CD14-positive monocyte (primary cell): ENCODE results near the gene EEFSEC. TPM values are rescaled to one million over a fixed set of nuclear protein-coding genes. Genes with fewer than 3 reads are reported as not detected.

ENCODE experiments used
- DNase-seq, 3 donors: peaks; one replicate each; pipeline ENCODE4 v3.0.0-alpha.2; 2011 to 2022
- H2AFZ ChIP-seq: 2 replicates; pipeline ENCODE4 v1.6.0; 2012; ENCODE audit warnings: mild to moderate bottlenecking, low read depth, low read length, inconsistent platforms; ENCODE audit not compliant: insufficient read depth, poor library complexity, severe bottlenecking
- H3K27ac ChIP-seq, 2 donors: 1 replicate in 1 of 2; 2 replicates in 1 of 2; pipeline ENCODE4 v1.5.1; 2012 to 2013; ENCODE audit warnings: low read length in 2 of 2, control low read depth in 1 of 2, inconsistent platforms in 1 of 2, low read depth in 1 of 2, mild to moderate bottlenecking in 1 of 2
- H3K27me3 ChIP-seq, 2 donors: one replicate each; pipeline versions ENCODE4 v1.6.0 to v1.6.1; 2011 to 2013; ENCODE audit warnings: low read length in 2 of 2; ENCODE audit not compliant: control insufficient read depth in 2 of 2, insufficient read depth in 2 of 2
- H3K36me3 ChIP-seq, 2 donors: replicated peaks in 1 of 2; 1 replicate in 1 of 2; 2 replicates in 1 of 2; pipeline versions ENCODE4 v1.5.1 to v1.6.1; 2012 to 2013; ENCODE audit warnings: low read length in 2 of 2, control low read depth in 1 of 2, inconsistent platforms in 1 of 2, mild to moderate bottlenecking in 1 of 2; ENCODE audit not compliant: insufficient read depth in 2 of 2, control insufficient read depth in 1 of 2
- H3K4me1 ChIP-seq, 2 donors: 1 replicate in 1 of 2; 2 replicates in 1 of 2; pipeline versions ENCODE4 v1.5.1 to v1.6.1; 2012 to 2013; ENCODE audit warnings: low read length in 2 of 2, control low read depth in 1 of 2, inconsistent platforms in 1 of 2, mild to moderate bottlenecking in 1 of 2, moderate library complexity in 1 of 2; ENCODE audit not compliant: insufficient read depth in 2 of 2, control insufficient read depth in 1 of 2
- H3K4me2 ChIP-seq: replicated peaks from 2 replicates; pipeline ENCODE3; 2012; ENCODE audit warnings: low read length, moderate library complexity, mild to moderate bottlenecking; ENCODE audit not compliant: poor library complexity, severe bottlenecking; ENCODE audit errors: extremely low read depth
- H3K4me3 ChIP-seq, 3 experiments: fragments of 200-600 bp in 1 of 3; sonication (generic) in 1 of 3; replicated peaks in 1 of 3; 1 replicate in 2 of 3; 2 replicates in 1 of 3; pipeline ENCODE4 v1.5.1; 2011 to 2013; ENCODE audit warnings: low read length in 3 of 3, mild to moderate bottlenecking in 3 of 3, control low read depth in 2 of 3, low read depth in 2 of 3, inconsistent platforms in 1 of 3, moderate library complexity in 1 of 3
- H3K79me2 ChIP-seq: 2 replicates; pipeline ENCODE4 v1.6.0; 2012; ENCODE audit warnings: mild to moderate bottlenecking, control low read depth, inconsistent platforms, low read length, moderate library complexity; ENCODE audit not compliant: insufficient read depth
- H3K9ac ChIP-seq: 2 replicates; pipeline ENCODE4 v1.6.0; 2017; ENCODE audit warnings: low read length, mild to moderate bottlenecking; ENCODE audit not compliant: insufficient read depth, poor library complexity, severe bottlenecking
- H3K9me3 ChIP-seq, 2 donors: replicated peaks in 1 of 2; 1 replicate in 1 of 2; 2 replicates in 1 of 2; pipeline versions ENCODE4 v1.5.1 to v1.6.1; 2012 to 2013; ENCODE audit warnings: low read length in 2 of 2, control low read depth in 1 of 2; ENCODE audit not compliant: control insufficient read depth in 1 of 2, insufficient read depth in 1 of 2
- H4K20me1 ChIP-seq: 2 replicates; pipeline ENCODE4 v1.6.0; 2012; ENCODE audit warnings: mild to moderate bottlenecking, low read length, control low read depth, moderate library complexity; ENCODE audit not compliant: insufficient read depth
- H3K27ac Mint-ChIP-seq, 7 donors: one replicate each; pipeline ENCODE4 v1.8.0; 2020; ENCODE audit warnings: mild to moderate bottlenecking in 7 of 7, mixed read lengths in 7 of 7, moderate library complexity in 6 of 7, inconsistent platforms in 2 of 7
- H3K27me3 Mint-ChIP-seq, 3 donors: one replicate each; pipeline ENCODE4 v1.8.0; 2021 to 2022; ENCODE audit warnings: low read depth in 3 of 3, mild to moderate bottlenecking in 3 of 3, mixed read lengths in 3 of 3, moderate library complexity in 3 of 3, inconsistent platforms in 1 of 3
- H3K36me3 Mint-ChIP-seq, 2 donors: one replicate each; pipeline ENCODE4 v1.8.0; 2020; ENCODE audit warnings: mixed read lengths in 2 of 2, inconsistent platforms in 1 of 2, mild to moderate bottlenecking in 1 of 2
- H3K4me1 Mint-ChIP-seq: one replicate; pipeline ENCODE4 v1.8.0; 2020; ENCODE audit warnings: mild to moderate bottlenecking, mixed read lengths
- H3K4me3 Mint-ChIP-seq, 2 donors: one replicate each; pipeline ENCODE4 v1.8.0; 2020; ENCODE audit warnings: mild to moderate bottlenecking in 2 of 2, mixed read lengths in 2 of 2, moderate library complexity in 1 of 2
- H3K9me3 Mint-ChIP-seq, 7 donors: one replicate each; pipeline ENCODE4 v1.8.0; 2020 to 2022; ENCODE audit warnings: mixed read lengths in 7 of 7, mild to moderate bottlenecking in 6 of 7, moderate library complexity in 6 of 7, inconsistent platforms in 2 of 7
- WGBS: methylation state at CpG from one replicate; pipeline ENCODE4 v1.1.5; 2013; ENCODE audit warnings: missing lambda C conversion rate; ENCODE audit not compliant: insufficient coverage; 5-methylcytosine and 5-hydroxymethylcytosine counted together
- intact Hi-C, 2 donors: fragments of 100-400 bp; cut with micrococcal nuclease; formaldehyde crosslinking; loops; one replicate each; pipeline versions ENCODE4 v1.15.0 to v1.15.1; 2023
- polyA plus RNA-seq, 3 donors: library from polyadenylated mRNA; depleted of rRNA in 1 of 3; unstranded in 2 of 3; stranded (reverse) in 1 of 3; fragments of 300-500 nt in 2 of 3; fragments of >200 nt in 1 of 3; fragmentation: Illumina TruSeq in 2 of 3; gene quantifications; 1 replicate in 2 of 3; 2 replicates in 1 of 3; pipeline ENCODE4 v1.2.3, GENCODE V29; 2012 to 2021
- TF ChIP-seq, protein P1 (sequence below): fragments of 200-600 bp; IDR thresholded peaks from one replicate; pipeline ENCODE4 v1.8.0; 2022; ENCODE audit warnings: antibody characterized with exemption, mild to moderate bottlenecking

Gene EEFSEC
- polyA plus RNA-seq, 3 donors: 13.3 to 14.9 (median 14.9) TPM

DNA sequence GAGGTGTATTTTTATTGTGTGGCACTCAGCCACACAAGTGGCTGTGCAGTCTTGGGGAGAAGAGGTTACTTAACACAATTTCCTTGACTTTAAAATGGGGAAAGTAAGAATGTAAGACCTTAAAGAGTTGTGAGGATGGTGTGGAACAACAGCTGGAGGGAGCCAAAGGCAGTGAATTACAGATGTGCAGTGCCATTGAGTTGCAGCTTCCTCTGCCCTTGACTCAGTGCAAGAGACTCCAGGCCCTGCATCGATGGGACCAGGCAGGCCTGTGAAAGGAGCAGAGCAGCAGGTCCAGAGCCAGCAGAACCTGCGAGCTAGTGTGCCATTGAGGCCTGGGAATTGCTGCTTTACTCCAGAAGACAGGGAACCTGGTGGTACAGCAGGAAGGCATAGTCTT is 27.2 kb downstream of the EEFSEC start:
- H3K4me3 Mint-ChIP-seq: no peak overlapping the region
- H3K9ac ChIP-seq: no peak overlapping the region
- peaks cover 0 to 3% (median 0%) of the 10 kb centered on the region in 3 donors for H3K27me3 Mint-ChIP-seq
- H3K4me1 ChIP-seq: peaks cover 15 to 22% of the 10 kb centered on the region in 2 donors
- no peaks in the 10 kb centered on the region for H3K9me3 ChIP-seq
- H4K20me1 ChIP-seq: no peaks in the 10 kb centered on the region
- H3K27ac ChIP-seq: no peak overlapping the region
- H3K4me1 Mint-ChIP-seq: peaks cover 38% of the 10 kb centered on the region
- H3K36me3 Mint-ChIP-seq: peaks cover 2 to 15% of the 10 kb centered on the region in 2 donors
- no peaks in the 10 kb centered on the region for H3K36me3 ChIP-seq
- no peaks in the 10 kb centered on the region for H3K27me3 ChIP-seq
- no peak overlapping the region for H3K27ac Mint-ChIP-seq
- DNase-seq: no peak
- WGBS: 85% methylated on average over 2 of the region's 2 CpGs
- no peak overlapping the region for H3K4me2 ChIP-seq
- intact Hi-C loops: no loop called here
- H2AFZ ChIP-seq: no peak overlapping the region
- TF ChIP-seq, protein P1, sequence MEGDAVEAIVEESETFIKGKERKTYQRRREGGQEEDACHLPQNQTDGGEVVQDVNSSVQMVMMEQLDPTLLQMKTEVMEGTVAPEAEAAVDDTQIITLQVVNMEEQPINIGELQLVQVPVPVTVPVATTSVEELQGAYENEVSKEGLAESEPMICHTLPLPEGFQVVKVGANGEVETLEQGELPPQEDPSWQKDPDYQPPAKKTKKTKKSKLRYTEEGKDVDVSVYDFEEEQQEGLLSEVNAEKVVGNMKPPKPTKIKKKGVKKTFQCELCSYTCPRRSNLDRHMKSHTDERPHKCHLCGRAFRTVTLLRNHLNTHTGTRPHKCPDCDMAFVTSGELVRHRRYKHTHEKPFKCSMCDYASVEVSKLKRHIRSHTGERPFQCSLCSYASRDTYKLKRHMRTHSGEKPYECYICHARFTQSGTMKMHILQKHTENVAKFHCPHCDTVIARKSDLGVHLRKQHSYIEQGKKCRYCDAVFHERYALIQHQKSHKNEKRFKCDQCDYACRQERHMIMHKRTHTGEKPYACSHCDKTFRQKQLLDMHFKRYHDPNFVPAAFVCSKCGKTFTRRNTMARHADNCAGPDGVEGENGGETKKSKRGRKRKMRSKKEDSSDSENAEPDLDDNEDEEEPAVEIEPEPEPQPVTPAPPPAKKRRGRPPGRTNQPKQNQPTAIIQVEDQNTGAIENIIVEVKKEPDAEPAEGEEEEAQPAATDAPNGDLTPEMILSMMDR: no peak
- H3K9me3 Mint-ChIP-seq: peaks cover 0 to under 1% (median 0%) of the 10 kb centered on the region in 7 donors
- peaks cover 49% of the 10 kb centered on the region for H3K79me2 ChIP-seq
- no peak overlapping the region for H3K4me3 ChIP-seq

DNA sequence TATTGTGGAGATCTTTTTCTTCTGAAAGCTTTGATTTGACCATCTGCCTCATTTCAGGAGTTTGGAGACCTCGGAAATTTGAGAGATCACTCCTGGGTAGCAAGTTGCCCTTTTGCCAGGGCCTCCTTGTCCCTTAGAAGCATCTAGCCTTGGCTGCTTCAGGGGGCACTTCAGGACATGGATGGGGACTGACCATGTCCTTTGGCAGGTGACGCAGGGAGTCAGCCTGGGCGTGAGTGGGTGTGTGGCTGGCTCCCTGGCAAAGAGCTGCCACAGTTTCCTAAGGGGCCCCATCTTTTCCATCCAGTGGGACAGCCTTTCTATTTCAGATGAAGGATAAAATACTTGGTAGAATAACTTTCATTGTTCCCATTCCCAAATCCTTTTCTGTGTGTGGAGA is 27.6 kb downstream of the EEFSEC start:
- Histone ChIP-seq H3K36me3 (no peaks in the 10 kb centered on the region), H4K20me1 (no peaks in the 10 kb centered on the region), H3K9ac (no peak overlapping the region), H3K79me2 (peaks cover 44% of the 10 kb centered on the region), H3K4me3 (no peak overlapping the region), H3K4me1 (peaks cover 11 to 17% of the 10 kb centered on the region in 2 donors), H2AFZ (no peak overlapping the region), H3K27ac (no peak overlapping the region), H3K9me3 (no peaks in the 10 kb centered on the region), H3K27me3 (no peaks in the 10 kb centered on the region), H3K4me2 (no peak overlapping the region)
- peaks cover 0 to 3% (median 0%) of the 10 kb centered on the region in 3 donors for H3K27me3 Mint-ChIP-seq
- peaks cover 0 to 2% (median 0%) of the 10 kb centered on the region in 7 donors for H3K9me3 Mint-ChIP-seq
- H3K4me1 Mint-ChIP-seq: peaks cover 33% of the 10 kb centered on the region
- H3K27ac Mint-ChIP-seq: peak overlapping the region in 1 of 7 donors; percentile 20
- no peak overlapping the region for H3K4me3 Mint-ChIP-seq
- TF ChIP-seq, protein P1: no peak
- DNase-seq: no peak
- WGBS: 100% methylated on average over 2 of the region's 3 CpGs
- intact Hi-C loops: no loop called here
- peaks cover 2 to 17% of the 10 kb centered on the region in 2 donors for H3K36me3 Mint-ChIP-seq
